A549 (cell line): ENCODE measurements around the gene GDI2.

ENCODE experiments used
- BHLHE40 ChIP-seq: IDR thresholded peaks from 2 replicates; pipeline ENCODE4 v1.6.1; 2012; ENCODE audit warnings: low read depth, low read length, inconsistent platforms
- CTCF ChIP-seq: fragments of >200 bp; sonication (Bioruptor Twin); formaldehyde crosslinking; IDR thresholded peaks from 3 replicates; pipeline ENCODE4 v1.5.1; 2016
- EP300 ChIP-seq, 2 experiments: fragments of >200 bp; sonication (Bioruptor Twin); formaldehyde crosslinking; IDR thresholded peaks; 2 replicates in 1 of 2; 3 replicates in 1 of 2; pipeline ENCODE4 v1.6.1; 2016 to 2017
- KDM1A ChIP-seq: fragments of 200-600 bp; sonication (generic); IDR thresholded peaks from 2 replicates; pipeline ENCODE4 v1.6.1; 2016; ENCODE audit warnings: low read depth, mild to moderate bottlenecking
- REST ChIP-seq: fragments of 200-600 bp; sonication (generic); IDR thresholded peaks from 2 replicates; pipeline ENCODE4 v1.6.1; 2016; ENCODE audit warnings: antibody characterized with exemption, mild to moderate bottlenecking, moderate library complexity
- USF2 ChIP-seq: fragments of 450-650 bp; IDR thresholded peaks from 2 replicates; pipeline ENCODE4 v1.6.1; 2014; ENCODE audit warnings: antibody characterized with exemption

GRCh38 chr10:5738427-5738826, 74.8 kb downstream of the GDI2 start:
- TF ChIP-seq CTCF (no peak), USF2 (no peak), EP300 (IDR thresholded peaks at IDR 0.05) (no peak), REST (no peak), KDM1A (no peak), BHLHE40 (no peak)
